Pancreas (tissue), 10 donors: Measurements from ENCODE around the gene TIGD3. TPM values are rescaled to one million over a fixed set of nuclear protein-coding genes. Genes with fewer than 3 reads are reported as not detected.

ENCODE experiments used
- ATAC-seq, 4 donors: fragments of 200-7000 bp; cut with Tn5 transposase; one replicate each; pipeline versions ENCODE4 v1.8.0 to v1.9.1; 2020; ENCODE audit warnings: mild to moderate bottlenecking in 4 of 4, moderate library complexity in 4 of 4
- DNase-seq, 6 donors: peaks; one replicate each; pipeline ENCODE4 v3.0.0-alpha.2; 2020
- FAIRE-seq: peaks from 2 replicates; lab custom pipeline; 2012; peaks lifted over from hg19 to GRCh38; lab: Jason Lieb, UNC
- H3K27ac ChIP-seq, 4 donors: fragments of 200-600 bp; sonication (generic); 1 replicate in 3 of 4; 2 replicates in 1 of 4; pipeline versions ENCODE4 v1.5.0 to v1.8.0; 2020
- H3K27me3 ChIP-seq, 4 donors: fragments of 200-600 bp; one replicate each; pipeline ENCODE4 v1.8.0; 2021
- H3K36me3 ChIP-seq, 3 donors: fragments of 200-600 bp; sonication (generic) in 1 of 3; one replicate each; pipeline versions ENCODE4 v1.5.0 to v1.8.0; 2020 to 2021
- H3K4me1 ChIP-seq, 3 donors: fragments of 200-600 bp; one replicate each; pipeline ENCODE4 v1.8.0; 2021
- H3K4me3 ChIP-seq, 4 donors: fragments of 200-600 bp; sonication (generic) in 2 of 4; one replicate each; pipeline versions ENCODE4 v1.5.0 to v1.8.0; 2020 to 2021
- H3K9me3 ChIP-seq, 4 donors: fragments of 200-600 bp; one replicate each; pipeline ENCODE4 v1.8.0; 2021
- CTCF ChIP-seq, 4 donors: fragments of 200-600 bp; sonication (generic) in 3 of 4; IDR thresholded peaks; one replicate each; pipeline versions ENCODE4 v1.5.0 to v1.8.0; 2021; ENCODE audit warnings: antibody characterized with exemption in 4 of 4
- WGBS, 2 donors: extraction: QIAGEN DNeasy Blood & Tissue Kit; methylation state at CpG; one replicate each; pipeline ENCODE4 v1.1.7; 2013; 5-methylcytosine and 5-hydroxymethylcytosine counted together
- intact Hi-C, 3 donors: fragments of 100-400 bp; cut with DNase I; formaldehyde crosslinking; loops; one replicate each; pipeline versions ENCODE4 v1.11.1 to v1.14.2; 2022
- polyA plus RNA-seq, 2 donors: library from polyadenylated mRNA; stranded (reverse); fragments of 200-250 nt; gene quantifications; one replicate each; pipeline ENCODE4 v1.2.3, GENCODE V29; 2013
- total RNA-seq, 6 donors: library from RNA; stranded (reverse); fragmentation: NEBNext Ultra II Directional in 4 of 6; extraction: Animal tissue kit (Norgen Biotek cat#: 25700) in 4 of 6; gene quantifications; one replicate each; pipeline versions ENCODE4 v1.2.1 to v1.2.4, GENCODE V29; 2021 to 2023
- donor health status: healthy with polysubstance abuse.
- donor health status: DM: no; HTN: no; CAD: no; lungs with moderate emphysema.
- donor health status: DM: no; HTN: no; CAD: no.
- donor health status: control.
- donor health status: control.
- donor health status: Bipolar disorder and iron deficiency.
- donor health status: DM: yes; HTN: yes; CAD: no.
- donor health status: DM: no; HTN: no; CAD: no.
- donor health status: DM: no; HTN: no; CAD: no.
- donor health status: DM: yes; HTN: yes; CAD: no.

The TIGD3 gene
- total and polyA plus RNA-seq, 8 donors, result 0.06 to 0.68 (median 0.15) TPM; not detected in 2

GRCh38 chr11:65308281-65308891 lies 46.2 kb upstream of the TIGD3 start:
- peaks cover 3 to 23% (median 14%) of the 10 kb centered on the region in 3 donors for H3K4me1 ChIP-seq
- TF ChIP-seq CTCF (IDR thresholded peaks at IDR 0.05), result no peak

GRCh38 chr11:65309006-65309405 lies 45.5 kb upstream of the TIGD3 start:
- no peak for DNase-seq
- no peak overlapping the region for H3K4me3 ChIP-seq
- WGBS, 2 donors, result 78 to 83% methylated on average over 5 of the region's 5 CpGs
- intact Hi-C loops, result no loop called here
- H3K36me3 ChIP-seq, result no peaks in the 10 kb centered on the region
- no peak for FAIRE-seq
- no peaks in the 10 kb centered on the region for H3K9me3 ChIP-seq
- H3K27me3 ChIP-seq, result no peaks in the 10 kb centered on the region
- peak overlapping the region in 2 of 4 donors; percentile 60 for H3K27ac ChIP-seq
- no peak for TF ChIP-seq CTCF (IDR thresholded peaks at IDR 0.05)
- ATAC-seq, result no peak
- H3K4me1 ChIP-seq, result peaks cover 3 to 27% (median 14%) of the 10 kb centered on the region in 3 donors

More at GRCh38 chr11:65308281-65308891, 46.2 kb upstream of the TIGD3 start:
- Histone ChIP-seq H3K4me3 (no peak overlapping the region), H3K27ac (peak overlapping the region in 2 of 4 donors; percentile 60), H3K36me3 (no peaks in the 10 kb centered on the region), H3K9me3 (no peaks in the 10 kb centered on the region), H3K27me3 (no peaks in the 10 kb centered on the region)
- WGBS, 2 donors, result 50 to 54% methylated on average over 7 of the region's 7 CpGs
- ATAC-seq (peak in 3 of 4 donors; percentile 16 to 45 (median 40)), DNase-seq (peak in 4 of 6 donors; percentile 39 to 75 (median 58)), FAIRE-seq (no peak)
- intact Hi-C loops, result no loop called here

- Histone ChIP-seq H3K27me3 (no peaks in the 10 kb centered on the region), H3K4me3 (no peak overlapping the region), H3K36me3 (no peaks in the 10 kb centered on the region), H3K9me3 (no peaks in the 10 kb centered on the region), H3K4me1 (peaks cover 3 to 27% (median 11%) of the 10 kb centered on the region in 3 donors), H3K27ac (no peak overlapping the region)
- DNase-seq (peak in 2 of 6 donors; percentile 39 to 70), ATAC-seq (no peak), FAIRE-seq (no peak)
- intact Hi-C loops, result no loop called here
- no peak for TF ChIP-seq CTCF (IDR thresholded peaks at IDR 0.05)
- 75 to 77% methylated on average over 10 of the region's 10 CpGs for WGBS, 2 donors
These were observed 44.3 kb upstream of the TIGD3 start for GRCh38 chr11:65310215-65310614.

- no peak for FAIRE-seq
- Histone ChIP-seq H3K36me3 (no peaks in the 10 kb centered on the region), H3K4me3 (no peak overlapping the region), H3K27ac (no peak overlapping the region), H3K9me3 (no peaks in the 10 kb centered on the region), H3K4me1 (peaks cover 1 to 22% (median 6%) of the 10 kb centered on the region in 3 donors), H3K27me3 (no peaks in the 10 kb centered on the region)
- no peak for TF ChIP-seq CTCF (IDR thresholded peaks at IDR 0.05)
- intact Hi-C loops, result no loop called here
- WGBS, 2 donors, result 57 to 61% methylated on average over 6 of the region's 6 CpGs
- no peak for ATAC-seq
- no peak for DNase-seq
These were observed 43.8 kb upstream of the TIGD3 start for GRCh38 chr11:65310736-65311135.

- 85 to 89% methylated on average over 5 of the region's 5 CpGs for WGBS, 2 donors
- no peak overlapping the region for H3K27ac ChIP-seq
- no peaks in the 10 kb centered on the region for H3K27me3 ChIP-seq
- peaks cover 1 to 22% (median 3%) of the 10 kb centered on the region in 3 donors for H3K4me1 ChIP-seq
- H3K9me3 ChIP-seq, result no peaks in the 10 kb centered on the region
- no peak overlapping the region for H3K4me3 ChIP-seq
- FAIRE-seq (no peak), DNase-seq (peak in 2 of 6 donors; percentile 40 to 46), ATAC-seq (no peak)
- intact Hi-C loops, result no loop called here
- no peaks in the 10 kb centered on the region for H3K36me3 ChIP-seq
- TF ChIP-seq CTCF (IDR thresholded peaks at IDR 0.05), result no peak
These were observed 43.3 kb upstream of the TIGD3 start for GRCh38 chr11:65311170-65311678.
